HG03520 (cell line): ENCODE results near the gene PSD4.

Experiments
- ATAC-seq: cut with Tn5 transposase; IDR thresholded peaks from one replicate; pipeline ENCODE4 v1.9.1; 2021; ENCODE audit warnings: mild to moderate bottlenecking, moderate library complexity; ENCODE audit not compliant: unreplicated experiment

Gene PSD4

DNA sequence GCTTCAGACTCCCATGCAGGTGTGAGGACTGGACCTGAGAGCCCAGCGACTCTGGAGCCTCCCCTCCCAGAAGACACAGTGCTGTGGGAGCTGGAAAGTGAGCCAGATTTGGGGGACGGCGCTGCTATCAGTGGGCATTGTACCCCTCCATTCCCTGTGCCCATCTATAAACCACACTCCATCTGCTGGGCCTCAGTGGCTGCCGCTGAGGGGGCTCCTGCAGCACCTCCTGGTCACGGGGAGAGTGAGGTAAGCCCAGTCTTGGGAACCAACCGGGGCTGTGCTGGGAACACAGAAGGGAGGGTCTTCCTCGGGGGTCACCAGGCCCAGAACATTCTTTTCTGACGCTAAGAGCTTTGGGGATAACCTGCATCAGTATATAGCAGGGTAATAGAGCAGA, 9.5 kb downstream of the PSD4 start:
- ATAC-seq = no peak

DNA sequence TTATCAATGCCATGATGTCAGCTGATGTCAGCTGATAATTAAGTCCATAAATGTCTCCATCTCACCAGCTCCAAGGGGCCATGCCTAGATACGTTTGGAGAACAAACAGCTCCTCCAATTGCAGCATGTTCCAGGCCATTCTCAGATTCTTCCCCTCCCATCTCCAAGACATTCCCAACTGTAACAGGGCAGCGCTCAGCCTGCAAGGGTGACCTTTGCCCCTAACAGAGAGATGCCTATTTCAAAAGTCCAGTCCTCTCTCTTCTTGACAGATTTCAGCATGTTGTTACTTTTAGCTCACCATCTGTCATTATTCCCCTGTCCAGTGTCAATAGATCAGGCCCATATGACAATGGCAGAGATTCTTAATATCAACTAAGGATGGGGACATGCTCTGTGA, 9.9 kb downstream of the PSD4 start:
- no peak for ATAC-seq

DNA sequence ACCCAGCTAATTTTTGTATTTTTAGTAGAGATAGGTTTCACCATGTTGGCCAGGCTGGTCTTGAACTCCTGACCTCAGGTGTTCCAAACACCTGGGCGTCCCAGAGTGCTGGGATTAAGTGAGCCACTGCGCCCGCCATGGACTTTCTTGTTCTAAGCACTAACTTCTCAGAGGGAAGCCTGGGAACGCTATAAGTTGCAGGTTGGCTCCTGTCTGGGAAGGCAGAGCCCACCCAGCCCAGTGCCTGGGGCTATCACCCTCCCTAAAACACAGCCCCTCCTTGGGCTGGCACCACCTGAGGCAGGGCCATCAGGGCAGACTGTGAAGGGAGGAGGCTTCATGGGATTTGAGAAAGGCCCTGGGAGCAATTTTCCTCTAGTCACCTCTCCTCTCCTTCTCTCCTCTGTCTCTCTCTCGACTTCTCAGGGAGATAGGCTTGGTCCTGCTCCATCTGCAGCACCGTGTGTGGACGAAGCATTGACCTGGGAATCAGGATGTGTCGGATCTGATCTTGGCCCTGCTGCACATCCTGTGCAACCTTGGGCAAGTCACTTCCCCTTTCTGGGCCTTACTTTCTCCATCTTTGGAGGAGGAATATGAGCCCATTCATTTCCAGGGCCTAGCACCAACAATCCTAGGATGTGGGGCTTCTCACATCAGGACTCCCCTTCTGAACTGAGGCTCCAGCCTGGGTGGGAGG, 10.9 kb downstream of the PSD4 start:
- no peak for ATAC-seq

DNA sequence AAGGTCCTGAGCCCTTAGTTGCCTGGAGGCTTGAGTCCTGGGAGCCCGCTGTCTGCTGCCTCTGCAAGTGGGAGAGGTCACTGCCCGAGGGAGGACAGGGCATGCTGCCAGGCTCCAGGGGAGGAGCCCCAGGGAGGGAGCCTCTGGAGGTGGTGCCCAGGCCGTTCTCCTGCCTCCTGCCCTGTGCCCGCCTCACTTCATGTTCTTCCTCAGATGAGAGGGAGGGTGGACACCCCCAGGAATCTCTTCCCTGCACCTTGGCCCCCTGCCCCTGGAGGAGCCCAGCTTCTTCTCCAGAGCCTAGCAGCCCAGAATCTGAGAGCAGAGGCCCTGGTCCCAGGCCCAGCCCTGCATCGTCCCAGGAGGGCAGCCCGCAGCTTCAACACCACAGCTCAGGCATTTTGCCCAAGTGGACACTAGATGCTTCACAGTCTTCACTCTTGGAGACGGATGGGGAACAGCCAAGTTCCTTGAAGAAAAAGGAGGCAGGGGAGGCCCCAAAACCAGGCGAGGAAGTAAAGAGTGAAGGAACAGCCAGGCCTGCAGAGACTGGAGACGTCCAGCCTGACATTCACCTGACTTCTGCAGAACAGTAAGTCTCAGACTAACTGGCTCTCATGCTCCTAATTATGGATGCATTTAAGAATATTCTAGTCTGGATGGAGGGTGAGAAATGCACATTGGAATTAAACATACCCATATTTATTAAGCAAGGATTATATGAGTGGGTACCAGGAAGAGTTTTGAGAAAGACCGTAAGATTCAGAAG, 12.1 kb downstream of the PSD4 start:
- no peak for ATAC-seq

DNA sequence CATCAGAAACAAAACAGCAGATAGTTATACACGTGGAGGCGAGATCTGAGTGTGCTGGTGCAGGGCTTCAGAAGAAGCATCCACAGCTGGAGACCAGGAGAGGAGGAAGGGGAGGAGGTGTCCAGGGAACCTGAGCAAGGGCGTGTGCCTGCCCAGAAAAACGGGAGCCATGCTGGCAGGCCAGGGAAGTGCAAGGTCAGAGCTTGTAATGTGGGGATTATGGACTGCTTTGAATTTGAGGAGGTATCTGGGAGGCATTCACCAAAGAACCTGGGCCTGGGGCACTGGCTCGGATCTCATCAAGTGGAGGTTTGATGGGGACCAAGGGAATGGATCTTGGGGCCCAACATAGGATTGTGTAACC, 12.6 kb downstream of the PSD4 start:
- ATAC-seq = no peak

DNA sequence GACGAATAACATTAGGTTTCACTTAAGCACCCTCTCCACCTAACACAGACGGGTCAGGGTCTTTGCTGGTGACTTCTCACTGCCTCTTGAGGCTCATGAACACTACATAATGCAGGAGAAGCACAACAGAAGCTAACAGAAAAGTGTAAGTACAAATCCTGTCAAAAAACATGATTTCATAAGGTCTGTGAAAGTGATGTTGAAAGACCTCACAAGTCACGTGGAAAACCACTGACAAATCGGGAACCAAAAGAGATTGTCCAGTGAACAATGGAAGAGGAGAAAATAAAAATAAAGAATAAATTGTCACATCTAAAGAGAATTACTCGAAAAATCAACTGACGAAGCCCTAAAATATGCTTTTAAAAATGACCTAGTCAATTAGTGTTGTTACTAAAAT, 14.0 kb downstream of the PSD4 start:
- no peak for ATAC-seq

DNA sequence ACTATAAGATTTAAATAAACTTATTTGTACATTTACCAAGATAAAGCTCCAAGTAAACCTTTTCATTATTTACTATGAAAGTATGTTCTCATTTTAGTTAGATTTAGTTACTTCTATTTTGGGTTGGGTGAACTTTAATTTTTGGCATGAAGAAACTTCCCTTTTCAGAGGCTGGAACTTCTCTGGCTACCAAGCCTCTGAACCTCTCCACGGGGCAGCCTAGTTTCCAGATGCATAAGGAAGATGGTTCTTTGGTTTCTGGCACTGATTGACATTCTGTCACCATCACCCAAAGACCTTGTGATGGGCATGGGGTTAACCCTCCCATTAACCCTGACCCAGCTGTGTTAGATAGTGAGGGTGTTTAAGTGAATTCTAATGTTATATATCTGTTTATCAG, 17.1 kb downstream of the PSD4 start:
- no peak for ATAC-seq

DNA sequence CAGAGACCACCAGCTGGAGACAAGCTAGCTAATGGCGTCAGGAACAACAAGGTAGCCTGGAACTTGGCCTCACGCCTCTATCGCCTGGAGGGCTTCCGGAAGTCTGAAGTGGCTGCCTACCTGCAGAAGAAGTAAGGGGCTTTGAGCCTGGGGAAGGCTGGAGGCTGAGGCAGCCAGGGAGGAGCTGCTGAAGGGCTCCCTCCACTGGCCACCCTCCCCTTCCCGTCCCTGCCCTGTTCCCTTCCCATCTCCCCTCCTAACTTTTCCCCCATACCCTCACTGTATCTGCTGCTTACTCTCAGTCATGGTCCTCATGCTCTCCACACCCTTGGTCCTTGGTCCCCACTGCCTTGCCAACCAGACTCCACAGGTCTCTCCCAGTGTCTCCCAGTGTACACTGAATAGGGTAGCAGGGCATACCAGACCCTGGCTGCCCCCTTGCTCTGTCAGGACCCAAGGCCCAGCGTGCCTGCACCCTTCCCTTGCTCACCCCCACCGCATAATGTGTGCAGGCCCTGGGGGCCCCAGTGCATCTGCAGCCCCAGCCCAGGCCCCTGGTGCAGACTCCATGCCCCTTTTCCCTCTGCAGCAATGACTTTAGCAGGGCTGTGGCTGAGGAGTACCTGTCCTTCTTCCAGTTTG, 18.8 kb downstream of the PSD4 start:
- no peak for ATAC-seq

DNA sequence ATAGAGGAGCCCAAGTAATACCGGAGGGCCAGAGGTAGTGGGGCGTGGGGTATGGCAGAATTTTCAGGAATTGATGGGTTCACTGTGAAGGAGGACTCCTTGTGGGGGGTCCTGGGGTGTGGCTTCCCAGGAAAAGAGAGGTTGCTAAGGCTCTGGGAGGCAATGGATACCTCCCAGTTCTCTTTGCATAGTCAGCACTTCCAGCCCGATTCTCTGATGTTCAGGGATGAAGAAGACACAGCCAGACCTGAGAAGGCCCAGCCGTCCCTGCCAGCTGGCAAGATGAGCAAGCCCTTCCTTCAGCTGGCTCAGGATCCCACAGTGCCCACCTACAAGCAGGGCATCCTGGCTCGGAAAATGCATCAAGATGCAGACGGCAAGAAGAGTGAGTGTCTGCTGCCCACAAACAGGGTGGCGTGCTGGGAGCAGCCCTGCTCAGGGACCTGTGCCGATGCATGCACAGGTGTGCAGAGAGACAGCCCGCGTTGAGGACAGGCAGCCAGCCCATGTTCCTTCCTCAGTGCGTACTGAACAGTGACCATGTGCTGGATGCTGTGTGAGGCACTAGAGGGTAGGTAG, 22.2 kb downstream of the PSD4 start:
- no peak for ATAC-seq

DNA sequence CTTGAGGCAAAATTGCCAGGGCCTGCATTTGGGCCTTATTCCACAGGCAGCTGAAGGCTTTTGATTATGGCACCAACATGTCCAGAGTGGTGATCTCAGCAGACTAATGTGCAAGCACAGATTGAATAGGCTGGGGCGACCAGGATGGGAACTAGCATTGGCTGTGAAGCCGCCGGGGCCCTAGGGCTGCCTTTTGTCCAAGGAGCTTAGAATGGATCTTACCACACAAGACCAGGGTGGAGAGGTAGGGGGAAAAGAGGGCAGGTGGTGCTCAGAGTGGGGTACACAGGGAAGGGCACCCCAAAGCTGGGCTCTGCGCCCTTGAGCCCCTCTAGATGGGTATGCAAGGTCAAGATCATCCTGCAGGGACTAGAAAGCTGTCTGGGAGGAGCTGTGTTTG, 23.1 kb downstream of the PSD4 start:
- no peak for ATAC-seq

DNA sequence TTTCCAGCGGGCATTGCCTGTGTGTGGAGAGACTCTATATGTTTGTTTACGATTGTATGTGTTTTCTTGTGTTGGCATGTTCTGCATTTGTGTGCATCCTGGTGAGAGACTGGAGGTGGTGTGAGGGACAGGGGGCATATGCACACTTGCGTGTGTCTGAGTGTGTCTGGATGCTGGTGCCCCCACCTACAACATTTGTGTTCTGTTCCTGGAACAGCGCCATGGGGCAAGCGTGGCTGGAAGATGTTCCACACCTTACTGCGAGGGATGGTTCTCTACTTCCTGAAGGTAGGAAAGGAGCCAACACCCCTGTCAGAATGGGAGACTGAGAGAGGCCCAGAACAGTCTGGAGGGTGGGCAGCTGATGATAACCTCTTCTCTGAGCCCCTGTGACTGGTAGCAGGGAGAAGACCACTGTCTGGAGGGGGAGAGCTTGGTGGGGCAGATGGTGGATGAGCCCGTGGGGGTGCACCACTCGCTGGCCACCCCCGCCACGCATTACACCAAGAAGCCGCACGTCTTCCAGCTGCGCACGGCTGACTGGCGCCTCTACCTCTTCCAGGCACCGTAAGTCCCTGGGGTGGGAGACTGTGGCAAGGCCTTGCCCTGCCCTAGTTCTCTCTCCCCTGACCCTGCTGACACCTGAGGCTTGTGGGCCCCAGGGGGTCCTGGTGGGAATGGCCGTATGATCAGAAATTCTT, 23.7 kb downstream of the PSD4 start:
- ATAC-seq = no peak

DNA sequence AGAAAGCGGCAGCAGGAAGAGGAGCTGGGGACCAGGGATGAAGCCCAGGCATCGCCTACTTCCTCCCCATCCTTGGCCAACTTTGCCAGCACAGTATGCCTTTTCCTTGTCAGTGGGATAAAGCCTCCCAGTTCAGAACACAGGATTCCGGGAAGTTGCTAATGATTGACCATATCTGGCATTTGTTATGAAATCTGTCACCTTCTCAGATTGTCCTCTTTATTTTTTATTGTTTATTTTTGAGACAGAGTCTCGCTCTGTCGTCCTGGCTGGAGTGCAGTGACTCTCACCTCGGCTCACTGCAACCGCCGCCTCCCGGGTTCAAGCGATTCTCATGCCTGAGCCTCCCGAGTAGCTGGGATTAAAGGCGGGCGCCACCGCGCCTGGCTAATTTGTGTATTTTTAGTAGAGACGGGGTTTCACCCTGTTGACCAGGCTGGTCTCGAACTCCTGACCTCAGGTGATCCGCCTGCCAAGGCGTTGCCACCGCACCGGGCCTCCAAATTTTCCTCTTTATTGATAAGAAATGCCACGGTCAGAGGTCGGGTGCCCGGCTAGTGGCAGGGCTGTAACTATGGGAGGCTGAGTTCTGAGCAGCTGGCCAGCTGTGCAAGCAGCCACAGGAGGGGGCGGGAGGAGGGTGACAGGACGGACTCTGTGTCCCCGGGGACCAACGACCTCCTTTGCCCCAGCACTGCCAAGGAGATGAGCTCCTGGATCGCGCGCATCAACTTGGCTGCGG, 24.4 kb downstream of the PSD4 start:
- ATAC-seq = no peak

DNA sequence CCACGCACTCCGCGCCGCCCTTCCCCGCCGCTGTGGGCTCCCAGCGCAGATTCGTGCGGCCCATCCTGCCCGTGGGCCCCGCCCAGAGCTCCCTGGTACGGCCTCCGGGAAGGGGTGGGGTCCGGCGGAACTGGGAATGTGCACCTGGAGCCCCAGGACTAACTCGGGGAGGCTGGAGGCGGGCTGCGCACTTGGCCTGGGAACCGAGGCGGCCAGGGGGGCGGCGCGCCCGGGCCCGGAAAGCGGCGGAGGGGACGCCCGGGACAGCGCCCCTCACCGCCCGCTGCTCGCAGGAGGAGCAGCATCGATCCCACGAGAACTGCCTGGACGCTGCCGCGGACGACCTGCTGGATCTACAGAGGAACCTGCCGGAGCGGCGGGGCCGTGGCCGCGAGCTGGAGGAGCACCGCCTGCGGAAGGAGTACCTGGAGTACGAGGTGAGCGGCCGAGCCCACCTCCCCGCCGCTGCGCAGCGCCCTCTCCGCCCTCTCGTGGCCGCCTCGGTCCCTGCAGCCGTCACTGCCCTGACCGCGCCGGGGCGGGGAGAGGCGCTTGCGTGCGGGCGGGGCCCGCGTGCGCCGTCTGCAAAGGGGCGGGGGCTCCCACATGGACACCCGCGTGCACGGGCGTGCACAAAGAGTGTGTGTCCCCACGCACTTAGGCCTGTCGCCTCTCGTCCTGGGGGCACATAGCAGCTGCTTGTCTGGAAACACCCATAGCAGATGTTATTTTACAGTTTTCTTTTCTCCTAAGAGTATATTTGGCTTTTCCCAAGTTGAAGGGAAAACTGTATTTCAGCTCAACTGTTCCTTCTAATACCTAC, 25.2 kb downstream of the PSD4 start:
- ATAC-seq = peak; percentile 79

DNA sequence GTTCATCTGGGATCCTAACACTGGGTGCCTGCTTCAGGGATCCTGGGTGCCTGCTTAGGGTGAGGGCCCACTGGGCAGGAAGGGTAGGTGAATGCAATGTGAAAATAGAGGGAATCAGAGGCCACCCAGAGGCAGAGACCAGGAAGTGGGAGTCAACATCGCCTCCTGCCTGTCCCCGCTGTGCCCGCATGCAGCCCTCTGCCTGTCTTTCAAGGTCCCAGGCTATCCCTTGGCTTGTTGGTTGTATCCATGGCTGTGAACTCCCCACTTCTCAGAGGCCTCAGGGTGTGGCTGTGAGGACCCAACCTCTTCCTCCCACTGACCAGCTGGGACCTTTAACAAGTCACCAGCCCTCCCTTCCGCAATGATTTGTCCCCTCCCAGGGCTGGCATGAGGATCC, 26.5 kb downstream of the PSD4 start:
- no peak for ATAC-seq

DNA sequence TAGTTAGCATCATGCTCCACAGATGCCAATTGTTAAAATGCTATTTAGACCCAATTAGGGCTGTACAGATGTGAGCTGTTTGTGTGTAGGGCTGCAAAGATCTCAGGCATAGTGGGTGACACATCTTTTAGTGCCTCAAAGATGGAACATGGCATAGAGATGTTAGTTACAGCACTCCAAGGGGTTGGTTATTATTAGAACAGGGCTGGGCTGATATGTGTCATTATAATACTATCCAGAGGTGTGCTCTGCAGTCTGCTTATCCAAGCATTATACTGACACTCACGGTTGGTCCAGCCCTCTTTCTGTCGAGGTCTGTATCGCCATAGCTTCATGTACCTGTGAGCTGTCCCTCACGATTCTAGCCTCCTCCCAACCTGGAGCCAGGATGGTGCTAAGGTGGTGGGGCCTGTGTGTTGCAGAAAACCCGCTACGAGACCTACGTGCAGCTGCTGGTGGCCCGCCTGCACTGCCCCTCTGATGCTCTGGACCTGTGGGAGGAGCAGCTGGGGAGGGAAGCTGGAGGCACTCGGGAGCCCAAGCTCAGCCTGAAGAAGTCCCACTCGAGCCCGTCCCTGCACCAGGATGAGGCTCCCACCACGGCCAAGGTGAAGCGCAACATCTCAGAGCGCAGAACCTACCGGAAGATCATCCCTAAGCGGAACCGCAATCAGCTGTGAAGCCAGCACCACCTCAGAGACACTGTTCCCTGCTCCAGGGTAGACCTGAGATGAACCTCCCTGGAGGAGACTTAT, 27.1 kb downstream of the PSD4 start:
- no peak for ATAC-seq

DNA sequence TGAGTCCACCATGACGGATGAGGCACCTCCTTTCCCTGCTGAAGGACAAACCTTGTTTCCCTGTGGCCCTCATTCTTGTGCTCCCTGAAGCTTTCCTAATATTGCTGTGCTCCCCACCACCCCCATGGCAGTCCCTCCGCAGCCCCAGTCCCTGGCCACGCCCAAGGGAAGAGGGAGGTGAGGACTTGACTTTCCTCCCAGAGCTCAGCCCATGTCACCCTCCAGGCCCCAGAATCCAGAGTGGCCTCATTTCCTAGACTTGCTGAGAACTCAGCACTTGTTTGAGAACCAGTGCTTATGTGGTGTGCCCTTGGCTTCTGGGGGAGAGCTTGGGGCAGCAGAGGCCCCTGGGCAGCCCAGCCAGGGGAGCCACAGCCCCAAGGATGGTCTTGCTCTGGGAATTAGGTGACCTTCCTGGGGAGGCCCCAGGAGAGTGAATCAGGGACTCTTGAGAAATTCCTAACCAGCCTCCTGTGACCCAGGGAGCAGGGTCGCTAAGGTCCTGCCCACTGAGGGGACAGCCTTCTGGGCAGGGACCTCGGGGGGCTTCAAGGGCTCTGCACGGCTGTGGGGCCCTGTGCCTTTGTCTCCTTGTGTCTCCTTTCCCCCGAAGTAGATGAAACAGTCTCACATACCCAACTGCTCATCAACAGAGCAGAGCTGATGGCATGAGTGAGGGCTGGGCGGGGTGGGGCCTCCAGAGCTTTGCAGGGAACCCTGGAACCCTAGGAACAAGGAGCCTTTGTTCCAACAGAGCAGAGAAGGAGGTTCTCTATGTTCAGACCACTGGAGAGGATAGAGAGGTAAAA, 27.9 kb downstream of the PSD4 start:
- no peak for ATAC-seq

DNA sequence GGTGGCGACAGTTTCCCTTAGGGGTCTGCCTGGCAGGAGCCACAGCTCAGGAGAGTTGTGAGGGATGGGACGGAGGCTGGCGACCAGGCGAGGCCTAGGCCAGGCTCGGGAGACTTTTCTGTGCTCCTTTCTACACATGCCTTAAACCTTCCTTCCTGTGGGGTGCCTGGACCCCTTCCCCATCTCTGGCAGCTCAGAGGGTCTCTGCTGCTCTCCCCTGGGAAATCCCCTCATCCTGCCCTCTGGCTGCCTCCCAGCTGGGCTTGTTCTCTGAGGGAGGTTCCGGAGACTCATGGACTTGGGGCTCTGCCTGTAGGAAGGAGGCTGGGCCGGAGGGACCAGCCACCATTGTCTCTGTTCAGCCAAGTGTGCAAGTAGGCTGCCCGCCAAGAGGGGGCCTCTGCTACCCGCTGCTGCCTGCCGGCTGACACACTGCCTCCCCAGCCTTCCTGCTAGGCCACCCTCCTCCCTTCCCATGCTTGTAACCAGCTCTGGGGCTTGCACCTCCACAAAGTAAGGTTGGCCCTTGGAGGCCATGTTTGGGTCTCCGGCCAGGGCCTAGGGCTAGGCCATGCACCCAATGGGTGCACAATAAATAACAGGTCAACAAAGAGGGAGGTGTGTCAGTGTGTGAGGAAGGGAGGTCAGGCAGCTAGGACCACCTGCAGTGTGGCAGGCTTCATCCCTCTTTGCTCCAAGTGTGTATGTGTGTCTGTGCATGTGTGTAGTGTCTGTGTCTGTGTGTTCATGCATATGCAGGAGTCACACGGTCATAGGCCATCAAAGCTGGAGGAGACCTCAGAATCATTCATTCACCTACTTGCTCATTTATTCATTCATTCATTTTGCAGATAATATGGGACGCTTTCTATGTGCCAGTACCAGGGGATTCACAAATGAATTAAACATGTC, 28.8 kb downstream of the PSD4 start:
- no peak for ATAC-seq
